ENCODE data around the gene EXOC2. TPM values are rescaled to one million over a fixed set of nuclear protein-coding genes. Genes with fewer than 3 reads are reported as not detected.

Gene EXOC2
- total and polyA plus RNA-seq, 10 of the 15 experiments (the other 5 are each of a cell fraction or from before 2014, with no cell fraction given) = 8.7 to 32.8 (median 20.7) TPM

GRCh38 chr6:582370-582769 is 110.6 kb downstream of the EXOC2 start:
- no peak for FAIRE-seq
- ChIA-PET POLR2A (no interaction called here), SMC1A (ENCODE audit: uncharacterized antibody, unreplicated experiment) (interaction anchor here (1.0 kb wide), 2 partner anchors 12 to 35 kb away, joined by 3 read pairs; no protein-coding TSS in a partner anchor), CTCF (interaction anchor here (1.0 to 4.0 kb wide), 2 partner anchors 11 to 16 kb away, joined by 3 to 22 read pairs; no protein-coding TSS in a partner anchor), RAD21 (ENCODE audit: unreplicated experiment) (interaction anchor here (1.1 kb wide), 1 partner anchor 9 kb away, joined by 4 read pairs; no protein-coding TSS in a partner anchor)
- no peak for ATAC-seq
- no peak overlapping the region for H2AFZ ChIP-seq (ENCODE audit: control insufficient read depth, low read depth, low read length)
- no peak for DNase-seq (ENCODE audit: low read depth, low spot score)
- H3K4me1 ChIP-seq (ENCODE audit: control insufficient read depth, insufficient read depth, low read length) = no peaks in the 10 kb centered on the region
- intact Hi-C loops (cut with micrococcal nuclease; ENCODE audit: unreplicated experiment) = no loop called here
- no peaks in the 10 kb centered on the region for H4K20me1 ChIP-seq (ENCODE audit: control insufficient read depth, insufficient read depth)
- no peaks in the 10 kb centered on the region; a peak in 1 of 4 replicates for H3K36me3 ChIP-seq (ENCODE audit: control insufficient read depth in 2 of 2, insufficient read depth in 2 of 2, low read length in 1 of 2)
- no peak overlapping the region for H3K4me2 ChIP-seq (ENCODE audit: control insufficient read depth, insufficient read depth)
- H3K79me2 ChIP-seq (ENCODE audit: control insufficient read depth, insufficient read depth, low read length) = no peaks in the 10 kb centered on the region
- no TSS peak for BruUV-seq (replicated peaks)
- no peak overlapping the region for H3K9ac ChIP-seq (ENCODE audit: control insufficient read depth, insufficient read depth, low read length)
- in situ Hi-C loops (cut with MboI) = no loop called here
- no peaks in the 10 kb centered on the region for H3K9me3 ChIP-seq (replicated peaks; ENCODE audit: control insufficient read depth, insufficient read depth, low read length)
- no peaks in the 10 kb centered on the region for H3K27me3 ChIP-seq (replicated peaks in 1 of 2; ENCODE audit: control insufficient read depth in 2 of 2, insufficient read depth in 2 of 2, low read length in 1 of 2)
- no peak overlapping the region for H3K27ac ChIP-seq (ENCODE audit: control insufficient read depth, insufficient read depth)
- TF ChIP-seq KAT2A (conservative IDR thresholded peaks at IDR 0.05; ENCODE audit: control insufficient read depth, low read depth, low read length) (no peak), ZBTB33 (IDR thresholded peaks at IDR 0.05) (no peak), EZH2 (IDR thresholded peaks at IDR 0.05; ENCODE audit: borderline replicate concordance, control insufficient read depth, low read depth, low read length) (no peak), BMI1 (IDR thresholded peaks at IDR 0.05; ENCODE audit: borderline replicate concordance) (no peak), ZNF274 (IDR thresholded peaks at IDR 0.05; ENCODE audit: insufficient read depth, insufficient read length) (no peak), MTA2 (IDR thresholded peaks at IDR 0.05; ENCODE audit: low read depth) (no peak)
- TF ChIP-seq, protein P1, sequence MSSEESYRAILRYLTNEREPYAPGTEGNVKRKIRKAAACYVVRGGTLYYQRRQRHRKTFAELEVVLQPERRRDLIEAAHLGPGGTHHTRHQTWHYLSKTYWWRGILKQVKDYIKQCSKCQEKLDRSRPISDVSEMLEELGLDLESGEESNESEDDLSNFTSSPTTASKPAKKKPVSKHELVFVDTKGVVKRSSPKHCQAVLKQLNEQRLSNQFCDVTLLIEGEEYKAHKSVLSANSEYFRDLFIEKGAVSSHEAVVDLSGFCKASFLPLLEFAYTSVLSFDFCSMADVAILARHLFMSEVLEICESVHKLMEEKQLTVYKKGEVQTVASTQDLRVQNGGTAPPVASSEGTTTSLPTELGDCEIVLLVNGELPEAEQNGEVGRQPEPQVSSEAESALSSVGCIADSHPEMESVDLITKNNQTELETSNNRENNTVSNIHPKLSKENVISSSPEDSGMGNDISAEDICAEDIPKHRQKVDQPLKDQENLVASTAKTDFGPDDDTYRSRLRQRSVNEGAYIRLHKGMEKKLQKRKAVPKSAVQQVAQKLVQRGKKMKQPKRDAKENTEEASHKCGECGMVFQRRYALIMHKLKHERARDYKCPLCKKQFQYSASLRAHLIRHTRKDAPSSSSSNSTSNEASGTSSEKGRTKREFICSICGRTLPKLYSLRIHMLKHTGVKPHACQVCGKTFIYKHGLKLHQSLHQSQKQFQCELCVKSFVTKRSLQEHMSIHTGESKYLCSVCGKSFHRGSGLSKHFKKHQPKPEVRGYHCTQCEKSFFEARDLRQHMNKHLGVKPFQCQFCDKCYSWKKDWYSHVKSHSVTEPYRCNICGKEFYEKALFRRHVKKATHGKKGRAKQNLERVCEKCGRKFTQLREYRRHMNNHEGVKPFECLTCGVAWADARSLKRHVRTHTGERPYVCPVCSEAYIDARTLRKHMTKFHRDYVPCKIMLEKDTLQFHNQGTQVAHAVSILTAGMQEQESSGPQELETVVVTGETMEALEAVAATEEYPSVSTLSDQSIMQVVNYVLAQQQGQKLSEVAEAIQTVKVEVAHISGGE (CRISPR knock-in tag; IDR thresholded peaks at IDR 0.05) = no peak
- 94% methylated on average over 12 of the region's 12 CpGs for WGBS (ENCODE audit: insufficient coverage, insufficient replicate concordance, low lambda C conversion rate, missing lambda C conversion rate)
- H3K4me3 ChIP-seq = no peak overlapping the region
